Germinal center (tissue), 1 donor: ENCODE results near the gene MYD88.

ENCODE experiments used
- DNase-seq: peaks from one replicate; pipeline ENCODE4 v3.0.0; 2012; ENCODE audit warnings: mixed read lengths, low spot score

MYD88 gene

GRCh38 chr3:38138349-38139190, at the start of gene MYD88:
Gene MYD88 (plus strand): TSS chr3:38138661. CDS start chr3:38138701, 40 bp downstream.
- peak; percentile 86 for DNase-seq

- no peak for DNase-seq
These were observed 49.3 kb upstream of the MYD88 start for GRCh38 chr3:38089163-38089562.

GRCh38 chr3:38090453-38090852, 48.0 kb upstream of the MYD88 start:
- DNase-seq = no peak

GRCh38 chr3:38094999-38095398, 43.5 kb upstream of the MYD88 start:
- no peak for DNase-seq

- no peak for DNase-seq
These were observed 42.6 kb upstream of the MYD88 start for GRCh38 chr3:38095669-38096483.

- DNase-seq = no peak
These were observed 40.8 kb upstream of the MYD88 start for GRCh38 chr3:38097446-38098375.

- no peak for DNase-seq
These were observed 40.1 kb upstream of the MYD88 start for GRCh38 chr3:38098376-38098723.

- DNase-seq = no peak
These were observed 38.9 kb upstream of the MYD88 start for GRCh38 chr3:38099518-38099917.

- no peak for DNase-seq
These were observed 38.0 kb upstream of the MYD88 start for GRCh38 chr3:38100498-38100897.

- no peak for DNase-seq
These were observed 36.5 kb upstream of the MYD88 start for GRCh38 chr3:38101811-38102443.

GRCh38 chr3:38102444-38102814, 36.0 kb upstream of the MYD88 start:
- DNase-seq = no peak

GRCh38 chr3:38105525-38105924, 32.9 kb upstream of the MYD88 start:
- no peak for DNase-seq

GRCh38 chr3:38107911-38108648, 30.4 kb upstream of the MYD88 start:
- DNase-seq = no peak

GRCh38 chr3:38108649-38109579, 29.5 kb upstream of the MYD88 start:
- DNase-seq = no peak

GRCh38 chr3:38109580-38110313, 28.7 kb upstream of the MYD88 start:
- DNase-seq = no peak

- no peak for DNase-seq
These were observed 28.0 kb upstream of the MYD88 start for GRCh38 chr3:38110314-38111050.

GRCh38 chr3:38111201-38111600, 27.3 kb upstream of the MYD88 start:
- no peak for DNase-seq

GRCh38 chr3:38111696-38112377, 26.6 kb upstream of the MYD88 start:
- no peak for DNase-seq
